ENCODE results near the gene EXPH5. TPM values are rescaled to one million over a fixed set of nuclear protein-coding genes. Genes with fewer than 3 reads are reported as not detected.

EXPH5 gene
- total and polyA plus RNA-seq, 8 donors, result 0.70 to 5.7 (median 3.2) TPM

DNA sequence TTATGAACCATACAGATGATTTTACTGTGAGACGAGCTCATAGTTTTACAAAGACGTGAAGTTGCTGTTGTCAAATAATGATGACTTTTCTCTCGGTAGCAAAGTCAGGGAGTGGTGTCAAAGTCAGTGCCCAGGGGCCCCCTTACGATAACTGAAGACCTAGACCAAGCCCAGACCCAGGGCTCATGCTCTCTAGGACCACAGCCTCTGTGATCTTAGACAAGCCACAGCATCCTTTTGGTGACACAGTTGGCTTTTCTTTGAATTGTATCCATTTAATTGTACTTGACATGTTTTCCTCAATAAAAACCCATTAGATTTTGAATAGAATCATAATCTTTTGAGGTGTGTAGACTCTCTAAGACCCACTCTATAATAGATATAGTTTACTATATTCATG, 77.4 kb downstream of the EXPH5 start:
- H3K9me3 ChIP-seq, result no peaks in the 10 kb centered on the region
- ATAC-seq (no peak), DNase-seq (no peak), FAIRE-seq (no peak)
- intact Hi-C loops (cut with DNase I), result no loop called here
- peaks cover 0 to 10% (median 3%) of the 10 kb centered on the region in 3 donors for H3K36me3 ChIP-seq
- TF ChIP-seq, protein P1, sequence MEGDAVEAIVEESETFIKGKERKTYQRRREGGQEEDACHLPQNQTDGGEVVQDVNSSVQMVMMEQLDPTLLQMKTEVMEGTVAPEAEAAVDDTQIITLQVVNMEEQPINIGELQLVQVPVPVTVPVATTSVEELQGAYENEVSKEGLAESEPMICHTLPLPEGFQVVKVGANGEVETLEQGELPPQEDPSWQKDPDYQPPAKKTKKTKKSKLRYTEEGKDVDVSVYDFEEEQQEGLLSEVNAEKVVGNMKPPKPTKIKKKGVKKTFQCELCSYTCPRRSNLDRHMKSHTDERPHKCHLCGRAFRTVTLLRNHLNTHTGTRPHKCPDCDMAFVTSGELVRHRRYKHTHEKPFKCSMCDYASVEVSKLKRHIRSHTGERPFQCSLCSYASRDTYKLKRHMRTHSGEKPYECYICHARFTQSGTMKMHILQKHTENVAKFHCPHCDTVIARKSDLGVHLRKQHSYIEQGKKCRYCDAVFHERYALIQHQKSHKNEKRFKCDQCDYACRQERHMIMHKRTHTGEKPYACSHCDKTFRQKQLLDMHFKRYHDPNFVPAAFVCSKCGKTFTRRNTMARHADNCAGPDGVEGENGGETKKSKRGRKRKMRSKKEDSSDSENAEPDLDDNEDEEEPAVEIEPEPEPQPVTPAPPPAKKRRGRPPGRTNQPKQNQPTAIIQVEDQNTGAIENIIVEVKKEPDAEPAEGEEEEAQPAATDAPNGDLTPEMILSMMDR (IDR thresholded peaks at IDR 0.05), result no peak
- no peak overlapping the region for H3K27ac ChIP-seq
- no peak overlapping the region for H3K4me3 ChIP-seq
- H3K4me1 ChIP-seq, result no peaks in the 10 kb centered on the region
- WGBS, 2 donors, result 98% methylated on average over 4 of the region's 4 CpGs
- H3K27me3 ChIP-seq, result no peaks in the 10 kb centered on the region

DNA sequence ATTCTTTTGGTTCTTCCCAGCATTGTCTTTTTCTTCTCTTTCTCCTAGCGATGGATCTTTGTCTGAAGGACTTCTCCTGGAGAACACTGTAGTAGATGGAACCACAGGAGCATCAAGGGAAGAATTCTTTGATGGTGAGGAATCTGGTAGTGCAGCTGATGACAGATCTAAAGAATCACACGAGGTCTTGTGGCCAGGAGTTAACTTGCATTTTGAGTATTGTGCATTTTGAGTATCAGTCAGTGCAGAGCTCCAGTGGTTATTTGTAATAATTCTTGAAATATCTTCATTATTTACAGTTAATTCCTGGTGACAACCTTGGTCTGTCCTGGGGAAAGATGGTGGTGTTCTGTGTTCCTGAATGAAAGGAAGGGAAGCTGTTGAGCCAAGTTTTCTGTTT, 80.9 kb downstream of the EXPH5 start:
- no peaks in the 10 kb centered on the region for H3K27me3 ChIP-seq
- peaks cover 0 to 10% (median 3%) of the 10 kb centered on the region in 3 donors for H3K36me3 ChIP-seq
- H3K27ac ChIP-seq, result no peak overlapping the region
- FAIRE-seq (no peak), ATAC-seq (no peak), DNase-seq (no peak)
- no peaks in the 10 kb centered on the region for H3K4me1 ChIP-seq
- H3K9me3 ChIP-seq, result no peaks in the 10 kb centered on the region
- no peak overlapping the region for H3K4me3 ChIP-seq
- intact Hi-C loops (cut with DNase I), result no loop called here
- TF ChIP-seq, protein P1 (IDR thresholded peaks at IDR 0.05), result no peak
- WGBS, 2 donors, result 94 to 95% methylated on average over 2 of the region's 2 CpGs

DNA sequence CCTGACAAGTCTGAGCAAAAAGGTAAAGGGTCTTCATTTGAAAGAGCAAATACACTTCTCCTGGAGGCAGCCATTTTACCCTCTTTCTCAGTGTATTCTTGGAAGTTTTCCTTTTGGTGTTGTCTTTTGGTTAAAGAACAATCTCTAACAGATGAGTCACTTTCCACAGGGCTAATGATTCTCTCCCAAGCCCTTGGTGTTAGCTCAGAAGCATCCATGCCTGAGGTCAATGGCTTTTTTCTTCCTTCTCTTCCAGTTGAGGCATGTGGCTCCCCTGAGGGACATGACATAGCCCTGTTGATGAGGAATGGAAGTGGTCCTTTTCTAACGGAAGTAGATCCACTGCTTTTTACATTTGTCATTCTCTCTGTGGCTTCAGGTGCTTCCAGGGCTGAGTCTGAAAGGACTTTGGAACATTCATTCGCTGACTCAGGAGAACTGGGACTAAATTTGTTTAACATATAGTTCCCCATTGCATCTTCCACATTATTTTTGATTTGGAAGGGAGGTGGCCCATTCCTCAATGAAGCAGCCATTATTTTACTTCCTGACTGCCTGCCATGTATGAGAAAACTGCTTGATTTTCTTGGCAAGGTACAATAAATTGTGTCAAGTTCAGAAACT, 81.6 kb downstream of the EXPH5 start:
- Histone ChIP-seq H3K4me1 (no peaks in the 10 kb centered on the region), H3K27ac (no peak overlapping the region), H3K27me3 (no peaks in the 10 kb centered on the region), H3K36me3 (peaks cover 0 to 10% (median 3%) of the 10 kb centered on the region in 3 donors), H3K9me3 (no peaks in the 10 kb centered on the region), H3K4me3 (no peak overlapping the region)
- intact Hi-C loops (cut with DNase I), result no loop called here
- FAIRE-seq (no peak), ATAC-seq (no peak), DNase-seq (no peak)
- WGBS, 2 donors, result 94 to 97% methylated on average over 2 of the region's 2 CpGs
- TF ChIP-seq, protein P1 (IDR thresholded peaks at IDR 0.05), result no peak

DNA sequence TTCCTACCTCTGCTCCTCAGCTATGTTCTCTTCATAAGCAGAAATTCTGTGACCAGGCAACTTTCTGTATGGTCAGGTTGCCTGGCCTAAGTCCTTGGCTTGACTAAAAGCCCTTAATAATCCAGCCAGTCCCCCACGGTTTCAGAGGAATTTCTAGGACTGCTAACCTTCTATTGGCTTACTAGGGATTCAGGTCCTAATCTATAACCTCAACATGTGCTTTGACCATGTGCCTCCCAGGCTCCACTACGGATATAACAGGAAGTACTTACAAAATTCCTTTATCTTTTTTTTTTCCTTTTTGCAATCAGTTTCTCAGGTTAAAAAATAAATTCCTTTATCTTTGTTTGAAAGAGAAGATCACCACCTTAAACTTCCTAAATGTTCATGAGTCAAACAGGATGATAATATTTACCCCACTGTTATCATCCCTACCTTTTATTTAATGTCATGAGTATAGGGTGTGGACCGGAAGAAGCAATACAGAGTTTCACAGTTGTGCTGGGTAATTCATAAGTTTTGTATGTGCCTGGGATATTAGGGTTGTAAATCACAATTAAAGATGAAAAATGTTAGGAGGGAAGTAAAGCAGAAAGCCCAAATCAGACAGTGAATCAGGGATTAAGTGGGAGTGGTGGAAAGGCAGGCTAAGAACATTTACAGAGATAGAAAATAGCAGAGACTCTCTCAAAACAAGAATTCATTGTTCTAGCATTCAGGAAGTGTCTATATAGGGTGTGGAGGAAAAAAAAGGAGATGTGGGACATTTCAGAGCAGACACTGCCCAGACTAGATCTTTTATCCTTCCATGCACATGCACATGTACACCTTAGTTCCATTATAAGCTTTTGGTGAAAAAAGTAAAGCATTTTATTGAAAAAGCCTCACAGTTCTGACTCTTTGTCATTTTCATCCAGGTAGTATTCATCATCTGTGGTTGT, 84.6 kb downstream of the EXPH5 start:
- DNase-seq, result no peak
- peaks cover 0 to 3% (median 0%) of the 10 kb centered on the region in 3 donors for H3K36me3 ChIP-seq
- ATAC-seq, result no peak
- H3K9me3 ChIP-seq, result no peaks in the 10 kb centered on the region
- intact Hi-C loops (cut with DNase I), result no loop called here
- TF ChIP-seq, protein P1 (IDR thresholded peaks at IDR 0.05), result no peak
- no peak for FAIRE-seq
- no peaks in the 10 kb centered on the region for H3K4me1 ChIP-seq
- H3K27me3 ChIP-seq, result no peaks in the 10 kb centered on the region
- no peak overlapping the region for H3K4me3 ChIP-seq
- 51 to 58% methylated on average over 3 of the region's 3 CpGs for WGBS, 2 donors
- H3K27ac ChIP-seq, result no peak overlapping the region

All from pancreas (tissue), 10 donors.